IMR-90 (cell line): ENCODE results near the gene PNISR. TPM values are rescaled to one million over a fixed set of nuclear protein-coding genes. Genes with fewer than 3 reads are reported as not detected.

Experiments
- ATAC-seq: fragments of 200-7000 bp; cut with Tn5 transposase; 2 replicates; pipeline ENCODE4 v1.9.1; 2020; ENCODE audit warnings: low read depth, mild to moderate bottlenecking, moderate library complexity
- BruUV-seq: library from RNA; stranded (reverse); fragments of 400-500 nt; replicated peaks from 2 replicates; lab custom pipeline; 2021; lab: Mats Ljungman, UMichigan
- CTCF ChIA-PET: fragments of 300-600 bp; formaldehyde crosslinking; extraction: SDS; loops from one replicate; lab custom pipeline; 2021; ENCODE audit warnings: antibody characterized with exemption; lab: Yijun Ruan, JAX
- POLR2A ChIA-PET: fragments of 300-600 bp; sonication (Branson Sonifier 250); formaldehyde crosslinking; loops from one replicate; lab custom pipeline; 2022; ENCODE audit warnings: antibody characterized with exemption; ENCODE audit not compliant: unreplicated experiment; lab: Charles Lee
- DNase-seq: peaks from one replicate; pipeline ENCODE4 v3.0.0; 2013
- H2AFZ ChIP-seq: replicated peaks from 2 replicates; pipeline ENCODE3; 2013; ENCODE audit warnings: low read length, mild to moderate bottlenecking; ENCODE audit not compliant: poor library complexity
- H2AK5ac ChIP-seq: 2 replicates; pipeline ENCODE4 v1.6.1; 2013; ENCODE audit warnings: low read depth, low read length, inconsistent platforms
- H2AK9ac ChIP-seq: replicated peaks from 2 replicates; pipeline ENCODE3; 2013; ENCODE audit warnings: mild to moderate bottlenecking, low read depth, low read length, moderate library complexity; ENCODE audit not compliant: poor library complexity
- H2BK120ac ChIP-seq: 2 replicates; pipeline ENCODE4 v1.6.1; 2013; ENCODE audit warnings: low read depth, low read length, inconsistent platforms
- H2BK15ac ChIP-seq: 3 replicates; pipeline ENCODE4 v1.6.1; 2013; ENCODE audit warnings: low read depth, low read length, inconsistent platforms
- H2BK20ac ChIP-seq: 2 replicates; pipeline ENCODE4 v1.6.1; 2013; ENCODE audit warnings: low read depth, mild to moderate bottlenecking, inconsistent platforms, low read length, moderate library complexity
- H2BK5ac ChIP-seq: 2 replicates; pipeline ENCODE4 v1.6.1; 2013; ENCODE audit warnings: mild to moderate bottlenecking, low read depth, low read length, inconsistent platforms; ENCODE audit not compliant: poor library complexity, severe bottlenecking
- H3K14ac ChIP-seq: replicated peaks from 2 replicates; pipeline ENCODE4 v1.6.1; 2013; ENCODE audit warnings: low read depth, low read length, inconsistent platforms
- H3K18ac ChIP-seq: 2 replicates; pipeline ENCODE4 v1.6.1; 2013; ENCODE audit warnings: low read depth, low read length, control low read depth
- H3K23ac ChIP-seq: 2 replicates; pipeline ENCODE4 v1.6.1; 2013; ENCODE audit warnings: low read depth, low read length, inconsistent platforms
- H3K27ac ChIP-seq: 2 replicates; pipeline ENCODE4 v1.5.1; 2013; ENCODE audit warnings: mild to moderate bottlenecking, control low read depth, low read length; ENCODE audit not compliant: insufficient read depth
- H3K27me3 ChIP-seq: 2 replicates; pipeline ENCODE4 v1.6.1; 2013; ENCODE audit warnings: low read length; ENCODE audit not compliant: control insufficient read depth, insufficient read depth
- H3K36me3 ChIP-seq: 2 replicates; pipeline ENCODE4 v1.6.1; 2013; ENCODE audit warnings: low read length, mixed read lengths; ENCODE audit not compliant: control insufficient read depth, insufficient read depth
- H3K4ac ChIP-seq: 2 replicates; pipeline ENCODE4 v1.6.1; 2013; ENCODE audit warnings: low read depth, low read length, inconsistent platforms
- H3K4me1 ChIP-seq: 2 replicates; pipeline ENCODE4 v1.6.1; 2013; ENCODE audit warnings: low read length, mixed read lengths; ENCODE audit not compliant: control insufficient read depth, insufficient read depth
- H3K4me2 ChIP-seq: 2 replicates; pipeline ENCODE4 v1.6.1; 2013; ENCODE audit warnings: low read depth, mild to moderate bottlenecking, control low read depth, low read length, moderate library complexity
- H3K4me3 ChIP-seq: 2 replicates; pipeline ENCODE4 v1.5.1; 2013; ENCODE audit warnings: low read depth, mild to moderate bottlenecking, control low read depth, low read length, moderate library complexity; ENCODE audit not compliant: insufficient read depth
- H3K56ac ChIP-seq: 2 replicates; pipeline ENCODE4 v1.6.1; 2013; ENCODE audit warnings: low read length, inconsistent platforms; ENCODE audit not compliant: insufficient read depth; ENCODE audit errors: extremely low read depth
- H3K79me1 ChIP-seq, 2 experiments: 2 replicates each; pipeline ENCODE4 v1.6.1; 2013; ENCODE audit warnings: low read length in 2 of 2, inconsistent platforms in 1 of 2, low read depth in 1 of 2
- H3K9ac ChIP-seq: 2 replicates; pipeline ENCODE4 v1.6.1; 2013; ENCODE audit warnings: low read depth, low read length, control low read depth
- H3K9me1 ChIP-seq: 2 replicates; pipeline ENCODE4 v1.6.1; 2013; ENCODE audit warnings: low read length, inconsistent platforms; ENCODE audit not compliant: insufficient read depth
- H3K9me3 ChIP-seq: 2 replicates; pipeline ENCODE4 v1.6.1; 2013; ENCODE audit warnings: low read length; ENCODE audit not compliant: control insufficient read depth, insufficient read depth
- H4K20me1 ChIP-seq: 2 replicates; pipeline ENCODE4 v1.6.1; 2013; ENCODE audit warnings: low read length, inconsistent platforms; ENCODE audit not compliant: insufficient read depth
- H4K5ac ChIP-seq: 2 replicates; pipeline ENCODE4 v1.6.1; 2013; ENCODE audit warnings: mild to moderate bottlenecking, low read depth, low read length, control low read depth
- H4K8ac ChIP-seq, 2 experiments: 2 replicates each; pipeline ENCODE4 v1.6.1; 2013; ENCODE audit warnings: low read depth in 2 of 2, low read length in 2 of 2, control low read depth in 1 of 2, inconsistent platforms in 1 of 2
- H4K91ac ChIP-seq: 2 replicates; pipeline ENCODE4 v1.6.1; 2013; ENCODE audit warnings: low read depth, low read length, inconsistent platforms; ENCODE audit not compliant: insufficient read depth
- BHLHE40 ChIP-seq: fragments of 150-350 bp; IDR thresholded peaks from 2 replicates; pipeline ENCODE4 v1.6.1; 2016; ENCODE audit warnings: mild to moderate bottlenecking, low read depth, low read length
- CEBPB ChIP-seq: IDR thresholded peaks from 2 replicates; pipeline ENCODE4 v1.6.1; 2012; ENCODE audit warnings: low read depth, low read length, improper control_type of control experiment
- CHD1 ChIP-seq: IDR thresholded peaks from 2 replicates; pipeline ENCODE4 v1.6.1; 2012; ENCODE audit warnings: low read depth, low read length, improper control_type of control experiment
- CTCF ChIP-seq: conservative IDR thresholded peaks from 2 replicates; pipeline ENCODE4 v1.5.1; 2012; ENCODE audit warnings: mild to moderate bottlenecking, low read depth, low read length, improper control_type of control experiment
- ELK1 ChIP-seq: fragments of 150-350 bp; IDR thresholded peaks from 2 replicates; pipeline ENCODE4 v1.6.1; 2016; ENCODE audit warnings: low read depth, mild to moderate bottlenecking, low read length, moderate library complexity, borderline replicate concordance
- FOS ChIP-seq: fragments of 150-350 bp; IDR thresholded peaks from 2 replicates; pipeline ENCODE4 v1.6.1; 2016; ENCODE audit warnings: low read depth, low read length
- MAFK ChIP-seq: IDR thresholded peaks from 2 replicates; pipeline ENCODE4 v1.6.1; 2012; ENCODE audit warnings: low read depth, low read length, improper control_type of control experiment
- MAZ ChIP-seq: IDR thresholded peaks from 2 replicates; pipeline ENCODE4 v1.6.1; 2012; ENCODE audit warnings: low read depth, mild to moderate bottlenecking, low read length, improper control_type of control experiment, moderate library complexity, borderline replicate concordance
- MXI1 ChIP-seq: IDR thresholded peaks from 2 replicates; pipeline ENCODE4 v1.6.1; 2012; ENCODE audit warnings: low read depth, mild to moderate bottlenecking, low read length, moderate library complexity, borderline replicate concordance
- NFE2L2 ChIP-seq: fragments of 150-350 bp; IDR thresholded peaks from 2 replicates; pipeline ENCODE4 v1.6.1; 2016; ENCODE audit warnings: low read depth, mild to moderate bottlenecking, low read length
- POLR2A ChIP-seq: IDR thresholded peaks from 2 replicates; pipeline ENCODE4 v1.6.1; 2012; ENCODE audit warnings: mild to moderate bottlenecking, low read depth, low read length
- RAD21 ChIP-seq: IDR thresholded peaks from 2 replicates; pipeline ENCODE4 v1.6.1; 2012; ENCODE audit warnings: low read length, improper control_type of control experiment
- RCOR1 ChIP-seq: IDR thresholded peaks from 2 replicates; pipeline ENCODE4 v1.6.1; 2012; ENCODE audit warnings: mild to moderate bottlenecking, low read length, improper control_type of control experiment; ENCODE audit not compliant: insufficient replicate concordance
- RFX5 ChIP-seq: IDR thresholded peaks from 2 replicates; pipeline ENCODE4 v1.8.0; 2012; ENCODE audit warnings: low read depth, mild to moderate bottlenecking, low read length, moderate library complexity
- SMC3 ChIP-seq: fragments of 150-350 bp; IDR thresholded peaks from 2 replicates; pipeline ENCODE4 v1.6.1; 2016; ENCODE audit warnings: low read depth, mild to moderate bottlenecking, antibody characterized with exemption, low read length, moderate library complexity
- USF2 ChIP-seq: fragments of 150-350 bp; IDR thresholded peaks from 2 replicates; pipeline ENCODE4 v1.6.1; 2017; ENCODE audit warnings: mild to moderate bottlenecking, antibody characterized with exemption, low read length, low read depth
- WGBS, 2 experiments: methylation state at CpG; one replicate each; pipeline versions ENCODE4 v1.1.5 to v1.1.7; 2013; ENCODE audit warnings: missing lambda C conversion rate in 2 of 2; ENCODE audit not compliant: insufficient read length in 1 of 2; ENCODE audit errors: extremely low coverage in 2 of 2; 5-methylcytosine and 5-hydroxymethylcytosine counted together
- dilution Hi-C: fragments of 300-500 bp; cut with HindIII; formaldehyde crosslinking; loops from one replicate; pipeline ENCODE4 v1.14.3; 2018; ENCODE audit warnings: low sequenced_read_pairs; ENCODE audit not compliant: unreplicated experiment
- in situ Hi-C: fragments of 300-500 bp; cut with MboI; formaldehyde crosslinking; loops from 3 replicates; pipeline ENCODE4 v1.14.3; 2019; ENCODE audit warnings: low sequenced_read_pairs, inconsistent platforms, mixed read lengths
- intact Hi-C: fragments of 100-400 bp; cut with micrococcal nuclease; formaldehyde crosslinking; loops from 2 replicates; pipeline ENCODE4 v1.10.0; 2022
- polyA plus RNA-seq, 3 experiments: library from polyadenylated mRNA; depleted of rRNA; stranded (reverse); fragments of >200 nt; gene quantifications; 2 replicates each; pipeline ENCODE4 v1.2.3, GENCODE V29; 2012; ENCODE audit warnings: low replicate concordance in 1 of 3
- total RNA-seq: library from RNA; depleted of rRNA; stranded (reverse); fragments of >200 nt; gene quantifications from 2 replicates; pipeline ENCODE4 v1.2.3, GENCODE V29; 2012

The PNISR gene
- total and polyA plus RNA-seq, 2 of the 4 experiments (the other 2 are of a cell fraction), result 44.5 to 46.2 TPM

GRCh38 chr6:99424022-99424421 is 1.1 kb downstream of the PNISR start:
- TF ChIP-seq CTCF (no peak), FOS (no peak), NFE2L2 (no peak), ELK1 (no peak), BHLHE40 (no peak), MXI1 (no peak), RFX5 (no peak), SMC3 (no peak), USF2 (no peak), MAZ (no peak), RCOR1 (no peak), MAFK (no peak), RAD21 (no peak), CHD1 (no peak), CEBPB (no peak), POLR2A (no peak)
- no peak overlapping the region for H3K4ac ChIP-seq
- no peak overlapping the region for H2BK120ac ChIP-seq
- peaks cover 5 to 37% of the 10 kb centered on the region in 2 experiments for H3K79me1 ChIP-seq
- H4K8ac ChIP-seq, result no peak overlapping the region
- H3K18ac ChIP-seq, result no peak overlapping the region
- TSS peak; percentile 44 for BruUV-seq
- peaks cover 2% of the 10 kb centered on the region for H3K4me1 ChIP-seq
- POLR2A ChIA-PET, result interaction anchor here (0.5 to 0.6 kb wide), 2 partner anchors 10 to 62 kb away, joined by 4 to 5 read pairs; no protein-coding TSS in a partner anchor
- peaks cover 52% of the 10 kb centered on the region for H4K20me1 ChIP-seq
- WGBS, 2 experiments, result no CpG with 5 or more reads among the region's 5 CpGs
- no peaks in the 10 kb centered on the region for H3K9me3 ChIP-seq
- ATAC-seq, result no peak
- H3K4me3 ChIP-seq, result peak overlapping the region; percentile 52
- H4K5ac ChIP-seq, result no peak overlapping the region
- H2BK5ac ChIP-seq, result no peak overlapping the region
- H3K9ac ChIP-seq, result no peak overlapping the region
- H3K36me3 ChIP-seq, result no peaks in the 10 kb centered on the region
- H3K9me1 ChIP-seq, result 0 out of 2 replicates have a peak, but pooled peaks cover 2% of the 10 kb centered on the region
- H3K4me2 ChIP-seq, result peak overlapping the region; percentile 55
- intact Hi-C loops (loop anchor here (1.0 kb wide), 1 partner anchor 9 kb away; no protein-coding TSS in a partner anchor), dilution Hi-C loops (no loop called here), in situ Hi-C loops (no loop called here)
- H3K27ac ChIP-seq, result no peak overlapping the region
- H2AK5ac ChIP-seq, result no peak overlapping the region
- no peak overlapping the region for H3K23ac ChIP-seq
- DNase-seq, result no peak
- no peak overlapping the region for H2BK20ac ChIP-seq
- no peak overlapping the region for H2BK15ac ChIP-seq
- H3K27me3 ChIP-seq, result no peaks in the 10 kb centered on the region
- H2AFZ ChIP-seq, result no peak overlapping the region
- H2AK9ac ChIP-seq, result no peak overlapping the region
- H3K56ac ChIP-seq, result no peak overlapping the region
- no peak overlapping the region for H3K14ac ChIP-seq
- no peak overlapping the region for H4K91ac ChIP-seq
- CTCF ChIA-PET, result interaction anchor here (0.6 to 1.3 kb wide), 2 partner anchors 93 to 678 kb away, joined by 3 to 4 read pairs; no protein-coding TSS in a partner anchor
